ENCODE data around the gene SORCS2. TPM values are rescaled to one million over a fixed set of nuclear protein-coding genes. Genes with fewer than 3 reads are reported as not detected.

SORCS2 gene
- total and polyA plus RNA-seq, 2 experiments from 2014 or later, result 0.38 to 1.4 TPM

DNA sequence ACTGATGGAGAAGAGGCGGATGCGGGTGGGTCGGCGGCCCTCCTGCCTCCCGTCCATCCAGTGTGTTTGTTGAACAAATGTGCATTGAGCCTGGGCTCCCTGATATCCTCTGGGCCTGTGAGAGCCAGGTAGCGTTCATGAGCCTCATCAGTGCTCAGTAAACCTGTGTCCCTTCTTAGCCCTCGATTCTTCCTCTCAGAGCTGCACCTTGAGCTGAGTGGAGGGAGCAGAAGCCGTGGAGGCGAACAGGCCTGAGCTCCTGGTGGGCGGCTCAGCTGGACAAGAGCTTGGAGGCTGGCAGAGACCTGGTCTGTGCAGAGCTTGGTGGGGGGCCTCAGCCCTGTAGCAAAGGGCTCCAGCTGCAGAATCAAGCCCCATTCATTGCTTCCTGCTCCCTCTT is 112.1 kb downstream of the SORCS2 start:
- Histone ChIP-seq H2AFZ (no peak overlapping the region), H3F3A (ENCODE audit: insufficient read depth) (no peaks in the 10 kb centered on the region), H3K9me3 (ENCODE audit: low read depth) (no peaks in the 10 kb centered on the region), H3K27ac (no peak overlapping the region), H3K9ac (no peak overlapping the region), H3K4me1 (ENCODE audit: insufficient read depth) (no peaks in the 10 kb centered on the region), H3K27me3 (replicated peaks; ENCODE audit: insufficient read depth) (peaks cover 40% of the 10 kb centered on the region), H3K4me2 (ENCODE audit: unreplicated experiment) (no peak overlapping the region), H4K20me1 (ENCODE audit: insufficient read depth) (no peaks in the 10 kb centered on the region), H3K4me3 (no peak overlapping the region), H3K9me2 (ENCODE audit: insufficient read depth) (no peaks in the 10 kb centered on the region), H3K36me3 (ENCODE audit: low read depth) (no peaks in the 10 kb centered on the region), H3K79me2 (ENCODE audit: insufficient read depth) (no peaks in the 10 kb centered on the region)
- in situ Hi-C loops (cut with MboI), result no loop called here
- WGBS, 2 experiments (ENCODE audit: low coverage in 1 of 2, low lambda C conversion rate in 2 of 2, missing lambda C conversion rate in 2 of 2), result 71 to 79% methylated on average over 10 of the region's 10 CpGs
- TF ChIP-seq EZH2phosphoT487 (IDR thresholded peaks at IDR 0.05; ENCODE audit: insufficient read depth, low read depth) (no peak), EZH2 (IDR thresholded peaks at IDR 0.05; ENCODE audit: insufficient read depth, poor library complexity, severe bottlenecking) (peak; percentile 13)
- no peak for DNase-seq

DNA sequence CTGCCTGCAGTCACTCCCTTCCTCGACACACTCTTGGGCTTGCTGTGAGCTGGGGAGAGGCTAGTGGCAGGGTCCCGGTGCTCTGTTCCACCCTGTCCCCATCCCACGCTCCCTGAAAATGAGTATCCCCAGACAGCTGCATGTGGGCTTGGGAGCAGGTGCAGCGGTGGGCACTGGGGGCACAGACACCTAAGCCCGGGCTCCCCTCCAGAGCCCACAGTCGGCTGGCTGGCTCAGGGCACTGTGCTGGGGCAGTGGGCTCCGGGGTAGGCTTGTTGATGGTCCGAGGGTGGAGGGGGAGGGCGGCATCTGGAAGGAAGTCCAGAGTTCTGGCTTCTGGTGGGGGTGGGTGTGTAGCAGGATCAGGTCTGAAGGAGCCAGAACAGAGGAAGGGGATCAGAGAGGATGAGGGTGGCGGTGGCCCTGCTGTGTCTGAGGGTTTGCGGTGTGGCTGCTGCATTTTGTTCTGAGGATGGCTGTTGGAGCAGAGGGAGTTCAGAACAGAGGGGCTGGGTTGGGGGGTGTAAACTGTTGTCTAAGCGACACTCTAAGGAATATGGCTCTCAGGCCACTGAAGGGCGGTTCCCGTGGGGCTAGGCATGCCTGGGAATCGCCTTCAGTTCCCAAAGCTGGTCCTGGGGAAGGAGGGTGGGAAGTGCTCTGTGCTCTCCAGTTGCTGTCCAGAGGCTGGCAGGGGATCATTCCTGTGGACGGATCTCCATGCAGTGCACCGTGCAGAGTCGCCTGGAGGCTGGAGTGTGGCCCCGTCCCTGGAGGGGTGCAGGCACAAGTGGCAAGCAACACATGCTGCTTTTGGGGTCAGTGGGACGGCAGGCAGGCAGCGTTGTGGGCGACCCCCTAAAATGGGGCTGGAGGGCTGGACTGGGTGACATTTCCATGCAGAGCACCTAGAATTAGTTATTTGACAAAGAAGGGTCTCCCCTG is 114.0 kb downstream of the SORCS2 start:
- no peaks in the 10 kb centered on the region for H3F3A ChIP-seq (ENCODE audit: insufficient read depth)
- in situ Hi-C loops (cut with MboI), result no loop called here
- no peaks in the 10 kb centered on the region for H3K9me2 ChIP-seq (ENCODE audit: insufficient read depth)
- no peaks in the 10 kb centered on the region for H3K9me3 ChIP-seq (ENCODE audit: low read depth)
- no peak overlapping the region for H3K9ac ChIP-seq
- H3K27ac ChIP-seq, result no peak overlapping the region
- no peak for DNase-seq
- H3K79me2 ChIP-seq (ENCODE audit: insufficient read depth), result no peaks in the 10 kb centered on the region
- no peaks in the 10 kb centered on the region for H4K20me1 ChIP-seq (ENCODE audit: insufficient read depth)
- WGBS, 2 experiments (ENCODE audit: low coverage in 1 of 2, low lambda C conversion rate in 2 of 2, missing lambda C conversion rate in 2 of 2), result 50 to 54% methylated on average over 19 to 22 of the region's 22 CpGs
- no peaks in the 10 kb centered on the region for H3K4me1 ChIP-seq (ENCODE audit: insufficient read depth)
- H3K4me2 ChIP-seq (ENCODE audit: unreplicated experiment), result no peak overlapping the region
- no peak overlapping the region for H2AFZ ChIP-seq
- no peak overlapping the region for H3K4me3 ChIP-seq
- TF ChIP-seq EZH2 (IDR thresholded peaks at IDR 0.05; ENCODE audit: insufficient read depth, poor library complexity, severe bottlenecking) (no peak), EZH2phosphoT487 (IDR thresholded peaks at IDR 0.05; ENCODE audit: insufficient read depth, low read depth) (no peak)
- H3K27me3 ChIP-seq (replicated peaks; ENCODE audit: insufficient read depth), result peaks cover 45% of the 10 kb centered on the region
- H3K36me3 ChIP-seq (ENCODE audit: low read depth), result no peaks in the 10 kb centered on the region

DNA sequence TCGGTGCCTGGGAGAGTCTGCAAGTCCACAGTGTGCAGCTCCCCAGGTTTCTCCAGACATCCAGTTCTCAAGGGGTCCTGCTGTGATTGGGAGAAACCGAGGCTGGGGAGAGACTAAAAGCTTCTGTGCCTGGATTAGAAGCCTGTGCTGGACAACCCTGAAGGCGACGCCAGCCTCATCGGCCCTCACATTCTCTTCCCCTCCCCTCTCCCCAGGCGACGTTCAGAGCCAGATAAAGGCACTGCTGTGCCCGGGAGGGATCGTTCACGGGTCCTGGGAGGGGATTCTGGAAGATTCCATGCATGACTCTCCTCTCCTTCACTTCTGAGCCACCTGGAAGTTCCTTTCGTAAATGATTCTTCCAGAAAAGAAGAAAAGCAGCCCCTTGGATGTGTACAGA is 114.6 kb downstream of the SORCS2 start:
- Histone ChIP-seq H3K36me3 (ENCODE audit: low read depth) (no peaks in the 10 kb centered on the region), H3K79me2 (ENCODE audit: insufficient read depth) (no peaks in the 10 kb centered on the region), H3K9me3 (ENCODE audit: low read depth) (no peaks in the 10 kb centered on the region), H3K4me3 (no peak overlapping the region), H3K9me2 (ENCODE audit: insufficient read depth) (no peaks in the 10 kb centered on the region), H3K27ac (no peak overlapping the region), H3K4me2 (ENCODE audit: unreplicated experiment) (no peak overlapping the region), H3K9ac (no peak overlapping the region), H3K4me1 (ENCODE audit: insufficient read depth) (no peaks in the 10 kb centered on the region), H2AFZ (no peak overlapping the region), H3F3A (ENCODE audit: insufficient read depth) (no peaks in the 10 kb centered on the region), H4K20me1 (ENCODE audit: insufficient read depth) (no peaks in the 10 kb centered on the region), H3K27me3 (replicated peaks; ENCODE audit: insufficient read depth) (peaks cover 48% of the 10 kb centered on the region)
- TF ChIP-seq EZH2phosphoT487 (IDR thresholded peaks at IDR 0.05; ENCODE audit: insufficient read depth, low read depth) (no peak), EZH2 (IDR thresholded peaks at IDR 0.05; ENCODE audit: insufficient read depth, poor library complexity, severe bottlenecking) (no peak)
- DNase-seq, result no peak
- 54 to 65% methylated on average over 11 of the region's 11 CpGs for WGBS, 2 experiments (ENCODE audit: low coverage in 1 of 2, low lambda C conversion rate in 2 of 2, missing lambda C conversion rate in 2 of 2)
- in situ Hi-C loops (cut with MboI), result no loop called here

DNA sequence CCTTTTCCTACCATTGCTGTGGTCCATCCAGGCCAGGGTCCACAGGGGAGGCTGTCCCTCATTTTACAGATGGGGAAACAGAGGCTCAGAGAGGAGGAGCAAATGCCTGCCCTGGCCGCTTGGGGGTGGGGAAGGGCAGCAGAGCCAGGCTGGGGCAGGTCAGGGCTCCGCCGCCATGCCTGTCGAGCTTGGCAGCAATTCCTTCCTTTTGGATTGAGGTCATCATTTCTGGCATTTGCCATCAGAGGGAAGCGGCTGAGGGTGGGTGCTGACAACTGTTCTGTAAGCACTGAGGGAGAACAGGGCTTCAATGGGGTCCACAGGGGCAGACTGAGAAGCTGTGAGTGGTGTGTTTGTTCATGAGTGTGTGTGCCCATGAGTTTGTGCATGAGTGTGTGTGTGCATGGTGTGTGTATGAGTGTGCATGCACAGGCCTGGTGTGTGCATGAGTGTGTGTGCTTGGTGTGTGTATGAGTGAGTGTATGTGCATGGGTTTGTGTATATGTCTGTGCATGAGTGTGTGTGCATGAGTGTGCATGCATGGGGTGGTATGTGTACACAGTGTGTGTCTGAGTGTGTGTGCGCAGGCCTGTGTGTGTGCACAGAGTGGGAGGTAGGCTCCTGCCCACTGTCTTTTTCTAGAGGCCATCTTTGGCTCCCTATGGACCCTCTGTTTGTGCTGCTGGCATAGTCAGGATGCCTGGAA is 115.2 kb downstream of the SORCS2 start:
- H3K36me3 ChIP-seq (ENCODE audit: low read depth), result no peaks in the 10 kb centered on the region
- H3K4me2 ChIP-seq (ENCODE audit: unreplicated experiment), result no peak overlapping the region
- TF ChIP-seq EZH2phosphoT487 (IDR thresholded peaks at IDR 0.05; ENCODE audit: insufficient read depth, low read depth) (no peak), EZH2 (IDR thresholded peaks at IDR 0.05; ENCODE audit: insufficient read depth, poor library complexity, severe bottlenecking) (no peak)
- no peak overlapping the region for H3K9ac ChIP-seq
- H4K20me1 ChIP-seq (ENCODE audit: insufficient read depth), result no peaks in the 10 kb centered on the region
- no peaks in the 10 kb centered on the region for H3K4me1 ChIP-seq (ENCODE audit: insufficient read depth)
- no peak overlapping the region for H3K27ac ChIP-seq
- H3F3A ChIP-seq (ENCODE audit: insufficient read depth), result no peaks in the 10 kb centered on the region
- in situ Hi-C loops (cut with MboI), result no loop called here
- H3K27me3 ChIP-seq (replicated peaks; ENCODE audit: insufficient read depth), result peaks cover 53% of the 10 kb centered on the region
- no peak overlapping the region for H3K4me3 ChIP-seq
- no peak overlapping the region for H2AFZ ChIP-seq
- H3K9me2 ChIP-seq (ENCODE audit: insufficient read depth), result no peaks in the 10 kb centered on the region
- DNase-seq, result no peak
- 60 to 62% methylated on average over 6 of the region's 6 CpGs for WGBS, 2 experiments (ENCODE audit: low coverage in 1 of 2, low lambda C conversion rate in 2 of 2, missing lambda C conversion rate in 2 of 2)
- H3K9me3 ChIP-seq (ENCODE audit: low read depth), result no peaks in the 10 kb centered on the region
- no peaks in the 10 kb centered on the region for H3K79me2 ChIP-seq (ENCODE audit: insufficient read depth)

Measured in GM23248 (cell line).